CD4-positive, alpha-beta memory T cell (primary cell): ENCODE measurements around the gene TRAF2. TPM values are rescaled to one million over a fixed set of nuclear protein-coding genes. Genes with fewer than 3 reads are reported as not detected.

ENCODE experiments used
- CTCF ChIA-PET: fragments of 350-600 bp; sonication (Branson Sonifier 250); formaldehyde crosslinking; loops from one replicate; lab custom pipeline; 2021; ENCODE audit warnings: inconsistent platforms; ENCODE audit not compliant: partially characterized antibody; lab: Charles Lee
- POLR2A ChIA-PET: fragments of 350-600 bp; sonication (Branson Sonifier 250); formaldehyde crosslinking; loops from one replicate; lab custom pipeline; 2021; ENCODE audit not compliant: partially characterized antibody; lab: Charles Lee
- DNase-seq, 5 donors: peaks; one replicate each; pipeline versions ENCODE4 v3.0.0 to v3.0.0-alpha.2; 2020 to 2022; ENCODE audit warnings: mixed read lengths in 1 of 5
- H3K27ac ChIP-seq: one replicate; pipeline ENCODE4 v1.7.0; 2013; ENCODE audit warnings: low read depth, low read length
- H3K27me3 ChIP-seq: 2 replicates; pipeline ENCODE4 v1.7.0; 2013; ENCODE audit warnings: mild to moderate bottlenecking, low read length, moderate library complexity; ENCODE audit not compliant: insufficient read depth
- H3K36me3 ChIP-seq: 2 replicates; pipeline ENCODE4 v1.7.0; 2013; ENCODE audit warnings: mild to moderate bottlenecking, low read length, moderate library complexity; ENCODE audit not compliant: insufficient read depth
- H3K4me1 ChIP-seq: 2 replicates; pipeline ENCODE4 v1.7.0; 2013; ENCODE audit warnings: mild to moderate bottlenecking, low read length, moderate library complexity; ENCODE audit not compliant: insufficient read depth
- H3K4me3 ChIP-seq, 2 donors: one replicate each; pipeline ENCODE4 v1.7.0; 2013; ENCODE audit warnings: low read length in 2 of 2, mild to moderate bottlenecking in 1 of 2
- H3K9me3 ChIP-seq, 2 donors: one replicate each; pipeline ENCODE4 v1.7.0; 2013; ENCODE audit warnings: low read length in 2 of 2, control low read depth in 1 of 2; ENCODE audit not compliant: control insufficient read depth in 1 of 2
- H3K27ac Mint-ChIP-seq, 7 donors: one replicate each; pipeline ENCODE4 v1.8.0; 2020 to 2021; ENCODE audit warnings: mixed read lengths in 7 of 7, mild to moderate bottlenecking in 6 of 7, inconsistent platforms in 3 of 7, moderate library complexity in 3 of 7
- H3K27me3 Mint-ChIP-seq, 2 donors: one replicate each; pipeline ENCODE4 v1.8.0; 2020 to 2021; ENCODE audit warnings: mixed read lengths in 2 of 2
- H3K36me3 Mint-ChIP-seq, 2 donors: one replicate each; pipeline ENCODE4 v1.8.0; 2020 to 2021; ENCODE audit warnings: mixed read lengths in 2 of 2, inconsistent platforms in 1 of 2, mild to moderate bottlenecking in 1 of 2
- H3K4me1 Mint-ChIP-seq, 4 donors: one replicate each; pipeline ENCODE4 v1.8.0; 2020 to 2021; ENCODE audit warnings: mixed read lengths in 4 of 4, mild to moderate bottlenecking in 1 of 4
- H3K4me3 Mint-ChIP-seq, 8 donors: one replicate each; pipeline ENCODE4 v1.8.0; 2020 to 2021; ENCODE audit warnings: mixed read lengths in 8 of 8, mild to moderate bottlenecking in 7 of 8, moderate library complexity in 6 of 8, inconsistent platforms in 3 of 8
- H3K9me3 Mint-ChIP-seq, 8 donors: one replicate each; pipeline ENCODE4 v1.8.0; 2020 to 2021; ENCODE audit warnings: mixed read lengths in 8 of 8, mild to moderate bottlenecking in 5 of 8, inconsistent platforms in 3 of 8, moderate library complexity in 1 of 8
- intact Hi-C: fragments of 100-400 bp; cut with micrococcal nuclease; formaldehyde crosslinking; loops from one replicate; pipeline ENCODE4 v1.15.1; 2023
- polyA plus RNA-seq, 2 donors: library from polyadenylated mRNA; unstranded; fragments of 300-500 nt; fragmentation: Illumina TruSeq; gene quantifications; one replicate each; pipeline ENCODE4 v1.2.3, GENCODE V29; 2021
- total RNA-seq, 2 experiments: library from RNA; stranded (reverse); gene quantifications; one replicate each; pipeline ENCODE4 v1.2.3, GENCODE V29; 2021

Gene TRAF2
- total and polyA plus RNA-seq, 4 experiments from 2014 or later = 11.1 to 43.2 (median 32.7) TPM

DNA sequence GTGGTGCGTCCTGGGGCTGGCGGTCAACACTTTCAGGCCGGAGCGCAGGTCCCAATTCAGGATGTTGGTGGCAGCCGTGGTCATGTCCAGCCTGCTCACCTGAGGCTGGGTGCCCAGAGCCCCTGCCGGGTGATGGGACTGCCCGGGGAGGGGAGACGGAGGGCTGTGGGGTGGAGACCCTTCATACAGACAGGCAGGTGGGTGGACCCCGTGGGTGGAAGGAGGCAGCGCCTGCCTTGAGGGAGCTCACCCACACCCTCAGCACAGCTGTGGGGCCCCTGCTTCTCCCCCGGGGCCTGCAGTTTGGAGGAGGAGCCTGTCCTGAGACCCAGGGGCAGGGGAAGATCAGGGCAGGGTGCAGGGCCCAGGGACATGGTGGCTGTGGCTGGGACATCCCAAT, 84.0 kb downstream of the TRAF2 start:
- Mint-ChIP-seq H3K9me3 (no peaks in the 10 kb centered on the region), H3K36me3 (no peaks in the 10 kb centered on the region), H3K4me1 (peaks cover 15 to 28% (median 22%) of the 10 kb centered on the region in 4 donors), H3K4me3 (no peak overlapping the region), H3K27ac (no peak overlapping the region), H3K27me3 (no peaks in the 10 kb centered on the region)
- DNase-seq = no peak
- Histone ChIP-seq H3K4me3 (no peak overlapping the region), H3K27me3 (no peaks in the 10 kb centered on the region), H3K9me3 (no peaks in the 10 kb centered on the region), H3K27ac (no peak overlapping the region), H3K4me1 (peaks cover 30% of the 10 kb centered on the region), H3K36me3 (no peaks in the 10 kb centered on the region)
- CTCF ChIA-PET = no interaction called here
- POLR2A ChIA-PET = interaction anchor here (1.1 to 2.2 kb wide), 2 partner anchors 8 to 11 kb away, joined by 3 to 4 read pairs; no protein-coding TSS in a partner anchor
- intact Hi-C loops = loop anchor here (10.0 kb wide), 1 partner anchor 54 kb away; the partner anchor contains the start of gene ABCA2

DNA sequence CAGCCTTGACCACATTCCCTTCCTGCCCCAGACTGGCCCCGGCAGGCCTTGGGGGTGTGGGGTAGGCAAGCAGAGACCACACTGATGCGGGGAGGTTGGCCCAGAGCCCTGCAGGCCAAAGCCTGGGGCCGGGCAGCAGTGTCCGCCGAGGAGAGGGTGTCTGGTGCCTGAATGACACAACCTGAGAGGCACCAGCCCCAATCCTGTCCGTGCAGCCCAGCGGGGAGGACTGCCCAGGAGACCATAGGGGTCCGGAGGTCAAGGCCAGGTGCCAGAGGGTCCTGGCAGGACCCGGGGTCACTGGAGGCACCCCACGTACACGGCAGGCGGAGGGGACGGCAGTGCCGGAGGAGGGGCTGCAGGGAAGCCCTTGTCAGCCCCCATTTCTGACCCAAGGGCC, 85.4 kb downstream of the TRAF2 start:
- intact Hi-C loops = loop anchor here (10.0 kb wide), 1 partner anchor 53 kb away; the partner anchor contains the start of gene ABCA2
- Mint-ChIP-seq H3K4me3 (no peak overlapping the region), H3K4me1 (peaks cover 11 to 29% (median 20%) of the 10 kb centered on the region in 4 donors), H3K27ac (no peak overlapping the region), H3K9me3 (no peaks in the 10 kb centered on the region), H3K27me3 (no peaks in the 10 kb centered on the region), H3K36me3 (no peaks in the 10 kb centered on the region)
- POLR2A ChIA-PET = interaction anchor here (0.8 to 2.2 kb wide), 2 partner anchors 10 to 13 kb away, joined by 4 read pairs; no protein-coding TSS in a partner anchor
- CTCF ChIA-PET = interaction anchor here (1.3 kb wide), 1 partner anchor 24 kb away, joined by 3 read pairs; no protein-coding TSS in a partner anchor
- H3K9me3 ChIP-seq = no peaks in the 10 kb centered on the region
- no peak overlapping the region for H3K4me3 ChIP-seq
- DNase-seq = no peak
- no peak overlapping the region for H3K27ac ChIP-seq
- H3K4me1 ChIP-seq = peaks cover 30% of the 10 kb centered on the region
- H3K27me3 ChIP-seq = no peaks in the 10 kb centered on the region
- H3K36me3 ChIP-seq = no peaks in the 10 kb centered on the region

DNA sequence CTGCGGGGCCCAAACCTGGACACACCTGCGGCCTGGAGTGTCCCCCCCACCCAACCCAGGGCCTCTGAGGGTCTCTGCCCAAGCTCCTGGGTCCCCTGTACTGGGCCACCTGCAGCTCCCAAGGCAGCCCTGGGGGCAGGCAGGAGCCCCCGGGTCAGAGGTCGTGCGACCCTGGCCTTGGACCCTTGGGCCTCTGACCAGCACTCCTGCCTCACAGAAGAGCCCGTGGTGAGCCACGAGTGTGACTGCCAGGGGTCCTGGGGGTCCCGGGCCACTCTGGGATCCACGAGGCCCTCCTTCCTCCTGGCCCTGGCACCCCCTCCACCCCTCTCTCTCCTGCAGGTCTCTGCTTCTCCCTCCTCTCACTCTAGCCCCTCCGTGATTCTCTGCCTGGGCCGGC, 86.0 kb downstream of the TRAF2 start:
- Histone ChIP-seq H3K27ac (no peak overlapping the region), H3K4me3 (no peak overlapping the region), H3K36me3 (no peaks in the 10 kb centered on the region), H3K4me1 (peaks cover 36% of the 10 kb centered on the region), H3K27me3 (no peaks in the 10 kb centered on the region), H3K9me3 (no peaks in the 10 kb centered on the region)
- Mint-ChIP-seq H3K4me1 (peaks cover 11 to 32% (median 22%) of the 10 kb centered on the region in 4 donors), H3K4me3 (no peak overlapping the region), H3K36me3 (no peaks in the 10 kb centered on the region), H3K9me3 (no peaks in the 10 kb centered on the region), H3K27me3 (no peaks in the 10 kb centered on the region), H3K27ac (no peak overlapping the region)
- intact Hi-C loops = loop anchor here (10.0 kb wide), 1 partner anchor 52 kb away; the partner anchor contains the start of gene ABCA2
- ChIA-PET CTCF (interaction anchor here (1.3 kb wide), 1 partner anchor 24 kb away, joined by 3 read pairs; no protein-coding TSS in a partner anchor), POLR2A (interaction anchor here (0.8 to 2.2 kb wide), 2 partner anchors 10 to 14 kb away, joined by 4 read pairs; no protein-coding TSS in a partner anchor)
- no peak for DNase-seq

DNA sequence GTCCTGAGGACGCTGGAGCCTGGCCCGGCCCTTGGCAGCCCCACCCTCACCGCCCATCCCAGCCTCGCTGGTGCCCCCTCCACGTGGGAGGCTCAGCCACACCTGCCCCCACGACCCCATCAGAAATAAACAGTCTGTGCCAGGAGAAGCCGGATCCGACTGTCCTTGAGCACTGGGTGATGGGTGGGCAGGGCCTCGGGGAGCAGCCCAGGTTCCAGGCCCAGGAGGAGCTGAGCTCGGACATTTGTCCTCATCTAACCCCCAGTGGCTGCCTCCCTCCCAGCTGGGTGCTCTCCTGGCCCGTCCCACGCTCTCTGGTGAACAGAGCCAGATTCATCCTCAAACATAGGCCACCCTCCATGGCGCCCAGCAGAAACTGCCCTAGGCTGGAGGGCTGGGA, 86.4 kb downstream of the TRAF2 start:
- Histone ChIP-seq H3K27ac (no peak overlapping the region), H3K4me3 (no peak overlapping the region), H3K36me3 (no peaks in the 10 kb centered on the region), H3K4me1 (peaks cover 40% of the 10 kb centered on the region), H3K27me3 (no peaks in the 10 kb centered on the region), H3K9me3 (no peaks in the 10 kb centered on the region)
- POLR2A ChIA-PET = interaction anchor here (0.8 kb wide), 1 partner anchor 14 kb away, joined by 4 read pairs; no protein-coding TSS in a partner anchor
- no peaks in the 10 kb centered on the region for H3K9me3 Mint-ChIP-seq
- H3K36me3 Mint-ChIP-seq = no peaks in the 10 kb centered on the region
- intact Hi-C loops = loop anchor here (10.0 kb wide), 1 partner anchor 52 kb away; the partner anchor contains the start of gene ABCA2
- no peak overlapping the region for H3K4me3 Mint-ChIP-seq
- CTCF ChIA-PET = no interaction called here
- DNase-seq = no peak
- H3K4me1 Mint-ChIP-seq = peaks cover 11 to 32% (median 22%) of the 10 kb centered on the region in 4 donors
- no peak overlapping the region for H3K27ac Mint-ChIP-seq
- H3K27me3 Mint-ChIP-seq = no peaks in the 10 kb centered on the region

DNA sequence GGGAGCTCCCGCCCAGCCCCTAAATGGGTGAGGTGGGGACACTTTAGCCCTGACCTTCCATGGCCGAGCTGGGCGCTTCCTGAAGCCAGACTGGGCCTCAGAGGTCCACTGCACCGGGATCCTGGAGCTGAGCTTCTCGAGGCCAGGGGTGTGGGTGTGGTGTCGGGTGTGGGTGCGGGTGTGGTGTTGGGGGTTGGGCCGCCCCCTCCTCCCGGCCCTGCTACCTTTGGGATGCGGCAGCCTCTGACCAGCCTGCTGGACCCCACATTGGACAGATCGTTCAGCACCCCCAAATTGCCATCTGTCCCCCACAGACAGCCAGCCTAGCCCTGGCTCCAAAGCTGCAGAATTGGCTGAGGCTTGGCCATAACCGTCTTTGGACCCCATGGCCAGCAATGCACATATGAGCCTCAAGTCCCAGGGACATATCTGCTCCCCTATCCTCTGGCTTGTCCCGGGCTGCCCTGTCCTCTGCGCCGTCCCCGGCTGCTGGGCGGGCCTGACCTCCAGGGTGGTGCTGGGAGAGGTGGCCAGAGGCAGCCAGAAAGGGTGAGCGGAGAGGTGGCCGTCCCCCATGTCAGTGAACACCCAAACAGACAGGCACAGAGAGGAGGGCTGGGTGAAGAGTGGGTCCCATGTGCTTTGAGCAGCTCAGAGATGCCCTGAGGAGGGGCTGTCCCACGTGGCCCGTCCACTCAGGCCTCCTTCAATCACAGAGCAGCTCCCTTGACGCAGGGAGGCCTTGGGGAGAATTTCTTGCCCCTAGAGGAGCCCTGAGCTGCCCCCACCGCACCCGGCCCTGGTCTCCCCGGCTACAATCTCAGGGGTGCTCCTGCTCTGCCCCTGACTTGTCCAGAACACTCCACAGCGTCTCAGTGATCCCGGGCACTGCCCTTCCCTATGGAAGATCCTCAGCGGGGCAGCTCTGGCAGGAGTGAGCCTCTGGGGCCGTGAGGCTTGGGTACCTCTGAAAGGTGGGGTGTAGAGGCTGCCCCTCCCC, 87.6 kb downstream of the TRAF2 start:
- peak overlapping the region; percentile 21 for H3K27ac ChIP-seq
- H3K27me3 ChIP-seq = no peaks in the 10 kb centered on the region
- H3K4me3 Mint-ChIP-seq = peak overlapping the region in 2 of 8 donors; percentile 8 to 80
- POLR2A ChIA-PET = interaction anchor here (1.2 to 3.9 kb wide), 9 partner anchors 12 to 267 kb away, joined by 3 to 75 read pairs (median 8); partner anchors contain the start of genes C8G, CLIC3, FBXW5 and LCN12
- peaks cover 11 to 32% (median 22%) of the 10 kb centered on the region in 4 donors for H3K4me1 Mint-ChIP-seq
- no peaks in the 10 kb centered on the region for H3K9me3 ChIP-seq
- H3K36me3 Mint-ChIP-seq = no peaks in the 10 kb centered on the region
- no peak overlapping the region for H3K4me3 ChIP-seq
- H3K9me3 Mint-ChIP-seq = no peaks in the 10 kb centered on the region
- H3K36me3 ChIP-seq = no peaks in the 10 kb centered on the region
- CTCF ChIA-PET = interaction anchor here (1.2 to 3.4 kb wide), 4 partner anchors 14 to 54 kb away, joined by 3 to 27 read pairs (median 11); partner anchors contain the start of gene ABCA2
- no peak for DNase-seq
- peaks cover 41% of the 10 kb centered on the region for H3K4me1 ChIP-seq
- intact Hi-C loops = loop anchor here (10.0 kb wide), 1 partner anchor 51 kb away; the partner anchor contains the start of gene ABCA2
- peak overlapping the region in 2 of 7 donors; percentile 25 to 41 for H3K27ac Mint-ChIP-seq
- no peaks in the 10 kb centered on the region for H3K27me3 Mint-ChIP-seq

DNA sequence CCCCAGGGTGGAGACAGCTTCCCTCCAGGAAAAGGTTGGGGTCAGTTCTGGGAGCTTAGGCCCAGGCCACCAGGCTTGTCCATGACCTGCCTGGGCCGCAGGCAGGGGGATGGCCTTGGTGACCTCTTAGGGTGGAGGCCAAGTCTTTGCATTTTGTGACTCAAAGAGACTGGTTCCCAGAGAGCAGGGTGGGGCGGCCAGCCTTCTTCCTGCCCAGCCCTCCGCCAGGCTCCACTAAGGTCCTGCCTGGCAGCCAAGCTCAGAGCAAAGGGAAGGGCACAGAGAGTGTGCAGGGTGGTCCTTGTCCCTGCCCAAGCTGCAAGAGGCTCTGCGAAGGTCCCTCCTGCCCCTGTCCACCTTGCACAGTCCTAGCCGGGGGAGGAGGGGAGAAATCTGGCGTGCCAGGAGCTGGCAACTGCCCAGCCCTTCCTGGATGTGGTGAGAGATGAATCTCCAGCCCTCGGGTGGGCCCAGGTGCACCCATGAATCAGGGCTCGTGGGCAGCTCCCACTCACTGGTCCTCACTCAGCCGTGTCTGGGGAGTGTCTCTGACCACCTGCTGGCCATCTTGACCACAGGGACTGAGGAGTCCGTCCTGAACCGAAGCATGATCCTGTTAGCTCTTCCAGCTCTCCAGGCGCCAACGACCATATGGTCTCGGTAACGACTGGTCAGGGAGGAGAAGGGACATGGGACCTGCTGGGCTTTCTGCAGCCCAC, 88.7 kb downstream of the TRAF2 start:
- ChIA-PET POLR2A (interaction anchor here (0.6 to 3.9 kb wide), 13 partner anchors 10 to 266 kb away, joined by 3 to 75 read pairs (median 5); partner anchors contain the start of genes C8G, CLIC3, FBXW5 and FUT7), CTCF (interaction anchor here (0.7 to 3.4 kb wide), 10 partner anchors 11 to 110 kb away, joined by 3 to 27 read pairs (median 3); partner anchors contain the start of gene ABCA2)
- peak overlapping the region; percentile 66 to 84 (median 77) for H3K4me3 Mint-ChIP-seq
- DNase-seq = no peak
- peaks cover 41% of the 10 kb centered on the region for H3K4me1 ChIP-seq
- H3K27ac ChIP-seq = peak overlapping the region; percentile 28
- no peaks in the 10 kb centered on the region for H3K9me3 ChIP-seq
- H3K36me3 ChIP-seq = no peaks in the 10 kb centered on the region
- H3K27me3 ChIP-seq = no peaks in the 10 kb centered on the region
- intact Hi-C loops = loop anchor here (10.0 kb wide), 1 partner anchor 50 kb away; the partner anchor contains the start of gene ABCA2
- no peaks in the 10 kb centered on the region for H3K27me3 Mint-ChIP-seq
- peak overlapping the region; percentile 23 to 24 for H3K4me3 ChIP-seq
- no peaks in the 10 kb centered on the region for H3K36me3 Mint-ChIP-seq
- H3K4me1 Mint-ChIP-seq = peaks cover 11 to 32% (median 22%) of the 10 kb centered on the region in 4 donors
- H3K9me3 Mint-ChIP-seq = no peaks in the 10 kb centered on the region
- peak overlapping the region; percentile 52 to 83 (median 70) for H3K27ac Mint-ChIP-seq
